Measurements from ENCODE around the gene POLR2A.
"Not testable (repeated sequence)": the region's sequence is repeated elsewhere in the genome, so short reads cannot be mapped to it uniquely, and the experiment has no call there.

The POLR2A gene

DNA sequence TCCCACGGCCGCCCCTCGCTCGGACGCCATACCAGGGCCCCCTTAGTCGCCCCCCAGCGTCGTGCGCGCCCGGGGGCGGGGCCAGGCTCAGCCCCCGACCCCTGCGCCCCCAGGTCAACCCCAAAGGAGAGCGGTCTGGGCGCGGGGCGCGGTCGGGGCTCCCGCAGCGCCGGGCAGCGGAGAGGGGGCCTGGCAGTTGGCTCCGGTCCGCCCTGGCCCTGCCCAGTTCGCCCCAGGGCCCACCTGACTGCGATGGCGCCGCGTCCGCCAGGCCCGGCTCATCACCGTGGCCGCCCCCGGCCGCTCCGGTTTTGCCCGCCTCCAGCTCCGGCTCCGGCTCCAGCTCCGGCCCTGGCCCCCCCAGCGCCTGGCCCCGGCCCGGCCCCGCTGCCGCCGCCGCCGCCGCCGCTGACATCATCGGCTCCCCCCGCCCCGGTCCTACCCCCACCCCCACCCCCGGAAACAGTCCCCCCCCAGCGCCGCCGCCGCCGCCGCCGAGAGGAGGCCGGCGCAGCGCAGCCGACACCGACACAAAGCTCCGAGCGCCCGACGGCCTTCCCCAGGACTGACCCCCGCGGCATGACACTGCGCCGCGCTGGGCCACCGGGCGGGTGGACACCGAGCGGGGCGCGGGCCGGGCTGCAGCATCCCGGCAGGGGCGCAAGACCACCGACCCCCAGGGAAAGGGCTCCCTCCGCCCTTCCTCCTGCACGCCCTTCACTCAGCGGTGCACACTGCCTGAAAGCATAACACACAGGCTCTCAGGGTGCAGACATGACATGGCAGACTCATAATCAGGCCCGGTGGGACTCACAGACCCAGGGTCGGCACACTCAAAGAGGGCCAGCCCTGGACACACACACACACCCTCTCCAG is 4.7 kb upstream of the POLR2A start, which contains the start of gene ZBTB4:
TSS of gene ZBTB4 (minus strand) at position 419 of the 876 bp plus-strand sequence. CDS start 12,830 bp downstream, outside the sequence.
- DNase-seq = peak; percentile 31

DNA sequence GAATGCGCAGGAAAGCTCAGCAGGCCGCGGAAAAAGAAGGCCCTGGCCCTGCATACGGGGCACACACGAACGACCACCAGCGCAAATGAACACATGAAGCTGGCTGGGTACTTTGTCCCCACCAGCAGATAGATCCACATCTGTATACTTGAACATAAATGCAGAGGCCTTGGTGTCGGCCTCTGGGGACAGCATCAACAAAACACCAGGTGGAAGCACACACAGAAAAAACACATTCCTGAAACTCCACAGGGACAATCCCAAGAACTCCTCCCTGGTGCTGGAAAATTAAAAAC is 4.1 kb upstream of the POLR2A start:
- no peak for DNase-seq

DNA sequence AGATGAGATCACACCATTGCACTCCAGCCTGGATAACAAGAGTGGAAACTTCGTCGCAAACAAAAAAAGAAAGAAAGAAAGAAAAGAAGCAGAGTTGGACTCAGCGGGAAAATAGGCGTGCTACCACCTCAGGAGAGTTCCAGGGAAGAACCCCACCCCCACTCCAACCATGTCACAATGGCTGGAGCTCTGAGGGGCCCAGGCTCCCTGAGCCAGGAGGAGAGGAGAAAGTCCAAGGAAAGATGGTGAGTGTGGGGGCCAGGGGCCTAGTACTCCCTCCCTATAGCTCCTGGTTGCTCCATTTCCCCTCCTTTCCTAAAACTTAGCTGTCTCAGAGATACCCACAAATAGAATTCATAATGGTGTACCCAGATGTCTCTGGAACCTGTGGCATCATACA is 2.9 kb upstream of the POLR2A start, which contains the start of gene SLC35G6:
TSS of gene SLC35G6 (plus strand) at position 172 of the 400 bp plus-strand sequence. CDS start at position 243, 71 bp downstream.
- DNase-seq = not testable (repeated sequence)

DNA sequence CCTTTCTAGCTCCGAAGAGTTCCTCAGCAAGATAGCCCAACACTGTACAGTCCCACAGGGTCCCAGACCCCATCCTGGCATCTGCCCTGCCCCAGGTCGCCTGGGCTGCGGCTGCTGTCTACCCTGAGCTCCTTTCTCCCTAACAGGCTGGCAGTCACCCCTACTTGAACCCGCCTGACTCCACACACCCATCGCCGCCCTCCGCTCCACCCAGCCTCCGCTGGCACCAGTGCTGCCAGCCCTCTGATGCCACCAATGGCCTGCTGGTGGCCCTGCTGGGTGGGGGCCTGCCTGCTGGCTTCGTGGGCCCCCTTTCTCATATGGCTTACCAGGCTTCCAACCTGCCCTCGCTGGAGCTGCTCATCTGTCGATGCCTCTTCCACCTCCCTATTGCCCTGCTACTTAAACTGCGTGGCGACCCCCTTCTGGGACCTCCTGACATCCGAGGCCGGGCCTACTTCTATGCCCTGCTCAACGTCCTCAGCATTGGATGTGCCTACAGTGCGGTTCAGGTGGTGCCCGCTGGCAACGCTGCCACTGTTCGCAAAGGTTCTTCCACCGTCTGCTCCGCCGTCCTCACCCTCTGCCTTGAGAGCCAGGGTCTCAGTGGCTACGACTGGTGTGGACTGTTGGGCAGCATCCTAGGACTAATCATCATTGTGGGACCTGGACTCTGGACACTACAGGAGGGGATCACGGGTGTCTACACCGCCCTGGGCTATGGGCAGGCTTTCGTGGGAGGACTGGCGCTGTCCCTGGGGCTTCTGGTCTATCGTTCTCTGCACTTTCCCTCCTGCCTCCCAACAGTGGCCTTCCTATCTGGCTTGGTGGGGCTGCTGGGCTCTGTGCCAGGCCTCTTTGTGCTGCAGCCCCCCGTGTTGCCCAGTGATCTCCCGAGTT is 2.1 kb upstream of the POLR2A start:
- DNase-seq = not testable (repeated sequence)

DNA sequence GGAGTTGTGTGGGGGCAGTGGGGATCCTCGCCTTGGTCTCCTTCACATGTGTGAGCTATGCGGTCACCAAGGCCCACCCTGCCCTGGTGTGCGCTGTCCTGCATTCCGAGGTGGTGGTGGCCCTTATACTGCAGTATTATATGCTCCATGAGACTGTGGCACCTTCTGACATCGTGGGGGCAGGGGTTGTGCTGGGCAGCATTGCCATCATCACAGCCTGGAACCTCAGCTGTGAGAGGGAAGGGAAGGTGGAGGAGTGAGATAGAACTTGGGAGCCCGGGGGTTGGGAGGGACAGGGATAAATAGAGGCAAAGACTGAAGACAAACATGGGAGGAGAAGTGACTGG is 1.5 kb upstream of the POLR2A start:
- not testable (repeated sequence) for DNase-seq

DNA sequence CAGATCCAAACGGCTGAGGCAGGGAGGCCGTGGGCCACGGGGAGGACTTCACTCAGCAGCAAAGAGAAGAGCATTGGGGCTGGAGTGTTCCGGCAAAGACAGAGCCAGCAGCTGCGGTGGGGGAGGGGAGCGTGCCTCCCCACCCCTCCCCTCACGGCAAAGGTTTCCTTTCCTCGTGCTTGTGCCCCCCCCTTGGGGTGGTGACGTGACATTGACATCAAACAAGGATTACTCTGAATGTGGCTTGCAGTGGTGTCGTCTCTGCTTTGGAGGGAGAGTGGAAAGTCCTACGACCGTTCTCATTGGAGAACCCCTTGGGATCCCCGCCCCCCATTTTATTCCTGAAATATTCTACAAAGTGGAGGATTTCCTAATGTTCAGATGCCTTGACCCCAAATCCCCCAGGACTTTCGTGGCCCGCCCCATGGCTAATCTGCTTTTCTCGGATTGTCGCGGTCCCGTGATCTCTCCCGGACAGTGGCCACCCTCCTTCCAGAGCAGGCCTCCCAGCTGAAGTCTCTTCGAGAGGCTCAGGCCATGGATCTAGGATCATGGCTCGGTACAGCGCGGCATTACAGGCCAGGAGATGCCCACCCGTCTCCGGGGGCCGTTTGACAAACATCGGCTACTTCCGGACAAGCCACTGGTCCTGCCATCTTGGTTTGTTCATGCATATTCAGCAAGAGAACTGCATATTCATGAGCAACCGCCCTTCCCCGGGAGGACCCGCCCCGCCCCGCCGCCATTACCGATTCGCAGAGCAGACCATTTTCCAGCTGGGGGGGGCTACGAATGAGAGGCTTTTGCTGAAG is 705 bp upstream of the POLR2A start:
- peak; percentile 97 for DNase-seq

DNA sequence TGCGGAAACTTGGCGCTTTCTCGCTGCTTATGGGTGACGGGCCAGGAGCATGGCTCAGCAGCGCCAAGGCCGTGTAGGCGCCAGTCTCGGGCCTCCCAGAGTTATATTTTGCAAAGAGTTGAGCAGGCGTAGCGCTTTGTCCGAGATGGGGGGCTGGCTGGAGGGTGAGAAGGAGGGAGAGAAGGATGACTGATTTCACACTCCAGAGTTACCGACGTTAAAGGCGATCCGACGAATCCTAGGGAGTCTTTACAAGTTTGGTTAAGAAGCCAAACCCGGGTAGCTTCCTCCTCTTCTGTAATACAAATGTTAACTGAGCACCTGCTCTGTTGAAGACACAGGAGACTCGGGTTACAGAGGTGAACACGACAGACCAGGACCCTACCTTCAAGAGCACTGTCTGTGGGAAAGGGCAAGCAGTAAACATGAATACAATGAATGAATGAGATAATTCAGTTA is 782 bp downstream of the POLR2A start:
- DNase-seq = peak; percentile 21

DNA sequence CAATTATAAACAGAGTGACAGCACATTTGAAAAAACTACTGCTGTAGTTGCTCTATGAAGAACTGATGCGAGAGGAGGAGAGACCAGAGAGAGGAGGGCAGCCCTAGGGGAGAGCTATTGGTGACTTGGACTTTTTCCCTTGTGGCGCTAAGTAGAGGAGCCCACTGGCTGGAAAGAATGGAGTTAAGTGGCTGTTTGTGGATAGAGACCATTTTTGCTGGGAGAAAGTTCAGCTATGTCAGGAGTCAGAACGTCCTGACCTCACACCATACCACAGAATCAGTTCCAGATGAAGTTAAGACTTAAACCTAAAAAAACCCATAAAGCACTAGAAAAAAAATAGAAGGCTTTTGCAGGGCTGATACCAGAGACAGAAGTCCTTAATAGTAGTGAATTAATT is 2.0 kb downstream of the POLR2A start:
- no peak for DNase-seq

DNA sequence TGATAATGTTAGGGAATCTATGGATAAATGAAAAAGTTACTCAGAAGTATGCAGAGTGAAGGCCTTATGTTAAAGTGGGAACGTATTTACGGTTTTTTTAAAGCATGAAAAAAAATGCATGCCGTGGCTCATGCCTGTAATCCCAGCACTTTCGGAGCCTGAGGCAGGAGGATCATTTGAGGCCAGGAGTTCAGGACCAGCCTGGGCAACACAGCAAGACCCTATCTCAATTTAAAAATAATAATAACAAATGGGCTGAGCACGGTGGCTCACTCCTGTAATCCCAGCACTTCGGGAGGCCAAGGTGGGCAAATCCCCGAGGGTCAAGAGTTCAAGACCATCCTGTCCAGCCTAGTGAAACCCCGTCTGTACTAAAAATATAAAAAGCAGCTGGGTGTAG is 6.0 kb downstream of the POLR2A start:
- no peak for DNase-seq

DNA sequence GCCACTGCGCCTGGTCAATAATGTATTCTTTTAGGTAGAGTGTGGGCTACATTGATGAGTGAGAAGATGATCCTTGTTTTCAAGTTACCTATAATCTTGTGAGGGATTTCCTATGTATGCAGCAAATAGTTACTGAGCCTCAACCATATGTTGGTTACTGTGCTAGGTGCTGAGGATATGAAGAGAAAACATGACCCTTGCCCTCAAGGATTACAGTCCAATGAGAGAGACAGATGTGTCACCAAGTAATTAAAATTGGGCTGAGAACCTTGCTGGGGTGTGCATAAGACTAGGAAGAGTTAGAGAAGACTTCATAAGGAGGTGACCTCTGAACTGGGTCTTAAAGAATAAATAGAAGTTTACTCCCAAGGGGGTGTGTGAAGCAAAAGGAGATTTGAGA is 7.4 kb downstream of the POLR2A start:
- DNase-seq = no peak

DNA sequence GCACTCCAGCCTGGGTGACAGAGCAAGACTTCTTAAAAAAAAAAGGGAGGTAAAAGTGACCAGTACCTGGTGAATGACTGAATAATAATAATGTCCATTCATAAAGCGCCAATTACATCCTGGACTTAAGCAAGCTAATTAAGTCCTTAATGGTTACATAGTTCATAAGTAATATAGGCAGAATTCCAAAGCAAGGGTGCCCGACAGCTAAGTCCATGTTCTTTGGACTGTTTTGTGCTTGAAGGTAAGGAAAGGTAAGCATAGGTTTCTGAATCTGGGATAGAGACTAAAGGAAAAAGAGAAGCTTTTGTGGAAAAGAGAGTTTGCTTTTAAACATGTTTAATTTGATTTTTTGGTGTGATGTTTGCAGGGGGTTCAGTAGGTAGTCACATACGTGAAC is 9.8 kb downstream of the POLR2A start:
- no peak for DNase-seq

DNA sequence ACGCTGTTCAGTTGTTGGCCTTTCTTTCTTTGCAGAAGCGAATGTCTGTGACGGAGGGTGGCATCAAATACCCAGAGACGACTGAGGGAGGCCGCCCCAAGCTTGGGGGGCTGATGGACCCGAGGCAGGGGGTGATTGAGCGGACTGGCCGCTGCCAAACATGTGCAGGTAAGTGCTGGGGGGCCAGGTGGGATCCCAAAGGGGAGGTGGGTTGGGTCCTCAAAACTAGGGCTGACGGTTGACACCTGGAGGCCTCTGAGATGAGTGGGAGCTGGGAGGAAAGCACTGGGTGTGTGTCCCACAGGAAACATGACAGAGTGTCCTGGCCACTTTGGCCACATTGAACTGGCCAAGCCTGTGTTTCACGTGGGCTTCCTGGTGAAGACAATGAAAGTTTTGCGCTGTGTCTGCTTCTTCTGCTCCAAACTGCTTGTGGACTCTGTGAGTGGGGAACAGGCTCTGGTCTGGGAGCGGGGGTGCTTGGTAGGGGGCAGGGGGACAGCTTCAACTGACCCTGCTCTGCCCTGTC is 11.8 kb downstream of the POLR2A start:
- DNase-seq = no peak

DNA sequence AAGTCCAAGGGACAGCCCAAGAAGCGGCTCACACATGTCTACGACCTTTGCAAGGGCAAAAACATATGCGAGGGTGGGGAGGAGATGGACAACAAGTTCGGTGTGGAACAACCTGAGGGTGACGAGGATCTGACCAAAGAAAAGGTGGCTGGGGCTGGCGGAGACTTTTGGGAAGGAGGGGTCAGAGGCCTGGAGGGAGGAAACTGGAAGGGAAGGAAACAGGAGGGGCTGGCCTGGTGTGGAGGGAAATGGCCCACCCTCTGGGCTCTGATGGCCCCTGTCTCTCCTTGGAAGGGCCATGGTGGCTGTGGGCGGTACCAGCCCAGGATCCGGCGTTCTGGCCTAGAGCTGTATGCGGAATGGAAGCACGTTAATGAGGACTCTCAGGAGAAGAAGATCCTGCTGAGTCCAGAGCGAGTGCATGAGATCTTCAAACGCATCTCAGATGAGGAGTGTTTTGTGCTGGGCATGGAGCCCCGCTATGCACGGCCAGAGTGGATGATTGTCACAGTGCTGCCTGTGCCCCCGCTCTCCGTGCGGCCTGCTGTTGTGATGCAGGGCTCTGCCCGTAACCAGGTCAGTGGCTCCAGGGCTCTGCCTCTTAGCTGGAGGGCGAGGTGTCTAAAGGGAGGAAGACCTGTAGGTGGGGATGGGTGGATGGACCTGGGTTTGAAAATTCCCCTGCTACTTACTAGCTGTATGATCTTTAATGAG is 12.5 kb downstream of the POLR2A start:
- no peak for DNase-seq

DNA sequence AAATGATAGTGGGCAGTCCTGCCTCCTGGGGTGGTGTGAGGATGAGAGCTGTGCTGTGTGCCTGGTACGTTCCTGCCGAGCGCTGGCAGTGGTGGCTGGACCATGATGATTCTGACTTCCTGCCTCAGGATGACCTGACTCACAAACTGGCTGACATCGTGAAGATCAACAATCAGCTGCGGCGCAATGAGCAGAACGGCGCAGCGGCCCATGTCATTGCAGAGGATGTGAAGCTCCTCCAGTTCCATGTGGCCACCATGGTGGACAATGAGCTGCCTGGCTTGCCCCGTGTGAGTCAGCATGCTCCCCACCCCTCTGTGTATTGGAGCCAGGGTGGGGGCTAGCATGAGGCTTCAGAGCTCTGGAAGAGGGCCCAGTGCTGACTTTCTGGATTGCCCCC is 13.1 kb downstream of the POLR2A start:
- no peak for DNase-seq

DNA sequence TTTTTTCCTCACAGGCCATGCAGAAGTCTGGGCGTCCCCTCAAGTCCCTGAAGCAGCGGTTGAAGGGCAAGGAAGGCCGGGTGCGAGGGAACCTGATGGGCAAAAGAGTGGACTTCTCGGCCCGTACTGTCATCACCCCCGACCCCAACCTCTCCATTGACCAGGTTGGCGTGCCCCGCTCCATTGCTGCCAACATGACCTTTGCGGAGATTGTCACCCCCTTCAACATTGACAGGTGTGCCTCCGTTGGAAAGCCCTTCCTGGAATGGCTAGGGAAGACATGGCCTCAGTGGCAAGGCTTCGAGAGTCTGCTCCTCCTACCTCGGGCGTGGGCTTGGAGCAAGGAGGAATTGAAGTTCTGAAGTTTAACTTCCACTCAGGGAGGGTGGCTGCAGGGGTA is 13.5 kb downstream of the POLR2A start:
- DNase-seq = no peak

DNA sequence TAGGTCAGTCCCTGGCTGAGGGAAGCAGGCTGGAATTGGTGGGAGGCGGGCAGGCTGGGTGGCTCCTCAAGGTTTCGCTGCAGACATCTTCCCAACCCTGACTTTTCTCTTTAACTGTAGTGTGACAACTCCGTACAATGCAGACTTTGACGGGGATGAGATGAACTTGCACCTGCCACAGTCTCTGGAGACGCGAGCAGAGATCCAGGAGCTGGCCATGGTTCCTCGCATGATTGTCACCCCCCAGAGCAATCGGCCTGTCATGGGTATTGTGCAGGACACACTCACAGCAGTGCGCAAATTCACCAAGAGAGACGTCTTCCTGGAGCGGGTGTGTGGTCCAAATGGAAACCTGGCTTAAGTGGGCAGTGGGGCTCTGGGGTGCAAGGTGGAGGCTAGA is 15.0 kb downstream of the POLR2A start:
- DNase-seq = no peak

DNA sequence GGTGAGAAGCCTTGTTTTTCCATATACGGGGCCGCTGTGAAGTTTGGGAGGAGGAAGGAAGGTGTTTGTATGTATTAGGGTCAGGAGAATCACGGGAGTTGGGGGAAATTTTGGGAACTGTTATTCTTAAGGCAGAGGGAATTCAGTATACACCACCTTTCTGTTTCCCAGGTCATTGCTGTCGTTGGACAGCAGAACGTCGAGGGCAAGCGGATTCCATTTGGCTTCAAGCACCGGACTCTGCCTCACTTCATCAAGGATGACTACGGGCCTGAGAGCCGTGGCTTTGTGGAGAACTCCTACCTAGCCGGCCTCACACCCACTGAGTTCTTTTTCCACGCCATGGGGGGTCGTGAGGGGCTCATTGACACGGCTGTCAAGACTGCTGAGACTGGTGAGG is 17.6 kb downstream of the POLR2A start:
- DNase-seq = no peak

DNA sequence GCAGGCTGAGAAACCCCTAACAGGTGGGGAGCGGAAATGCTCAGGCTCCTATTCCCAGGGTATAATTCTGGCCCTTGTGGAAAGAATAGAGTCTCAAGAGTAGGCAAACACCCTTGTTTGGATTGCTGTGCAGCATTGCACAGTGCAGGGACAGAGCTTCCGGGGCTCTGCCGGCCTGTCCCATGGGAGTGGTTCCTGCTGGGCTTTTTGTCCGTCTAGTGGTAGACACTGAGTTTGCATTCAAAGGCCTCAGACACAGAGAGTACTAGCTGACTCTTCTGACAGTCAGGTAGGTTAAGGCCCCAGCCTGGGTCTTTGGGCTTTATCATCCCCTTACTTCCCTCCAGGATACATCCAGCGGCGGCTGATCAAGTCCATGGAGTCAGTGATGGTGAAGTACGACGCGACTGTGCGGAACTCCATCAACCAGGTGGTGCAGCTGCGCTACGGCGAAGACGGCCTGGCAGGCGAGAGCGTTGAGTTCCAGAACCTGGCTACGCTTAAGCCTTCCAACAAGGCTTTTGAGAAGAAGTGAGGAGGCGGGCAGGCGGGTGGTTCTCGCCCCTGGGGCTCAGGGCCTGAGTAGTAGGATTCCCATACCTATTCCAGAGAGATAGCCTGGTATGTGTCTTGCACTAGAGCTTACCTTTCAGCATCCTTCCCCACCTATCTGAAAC is 18.1 kb downstream of the POLR2A start:
- no peak for DNase-seq

DNA sequence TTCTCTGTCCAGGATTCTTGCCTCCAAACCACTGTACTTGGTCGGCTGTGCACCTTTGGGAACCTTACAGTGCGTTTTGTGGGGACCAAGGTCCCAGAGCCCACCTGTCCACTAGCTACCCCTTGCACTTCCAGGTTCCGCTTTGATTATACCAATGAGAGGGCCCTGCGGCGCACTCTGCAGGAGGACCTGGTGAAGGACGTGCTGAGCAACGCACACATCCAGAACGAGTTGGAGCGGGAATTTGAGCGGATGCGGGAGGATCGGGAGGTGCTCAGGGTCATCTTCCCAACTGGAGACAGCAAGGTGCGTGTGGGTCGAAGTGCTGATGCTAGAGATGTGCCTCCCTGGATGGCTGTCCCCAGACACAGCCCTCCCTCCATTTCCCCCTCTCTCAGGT is 18.8 kb downstream of the POLR2A start:
- no peak for DNase-seq

DNA sequence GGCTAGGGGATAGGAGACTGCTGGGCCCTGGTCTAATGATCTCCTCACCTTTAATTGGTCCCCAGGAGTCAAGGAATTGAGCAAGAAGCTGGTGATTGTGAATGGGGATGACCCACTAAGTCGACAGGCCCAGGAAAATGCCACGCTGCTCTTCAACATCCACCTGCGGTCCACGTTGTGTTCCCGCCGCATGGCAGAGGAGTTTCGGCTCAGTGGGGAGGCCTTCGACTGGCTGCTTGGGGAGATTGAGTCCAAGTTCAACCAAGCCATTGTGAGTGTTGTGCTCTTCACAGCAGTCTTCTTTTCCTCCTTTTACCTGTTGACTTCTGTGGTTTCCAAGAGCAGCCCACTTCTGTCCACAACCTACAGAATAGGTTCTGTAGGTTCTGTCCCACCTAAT is 19.4 kb downstream of the POLR2A start:
- DNase-seq = no peak

DNA sequence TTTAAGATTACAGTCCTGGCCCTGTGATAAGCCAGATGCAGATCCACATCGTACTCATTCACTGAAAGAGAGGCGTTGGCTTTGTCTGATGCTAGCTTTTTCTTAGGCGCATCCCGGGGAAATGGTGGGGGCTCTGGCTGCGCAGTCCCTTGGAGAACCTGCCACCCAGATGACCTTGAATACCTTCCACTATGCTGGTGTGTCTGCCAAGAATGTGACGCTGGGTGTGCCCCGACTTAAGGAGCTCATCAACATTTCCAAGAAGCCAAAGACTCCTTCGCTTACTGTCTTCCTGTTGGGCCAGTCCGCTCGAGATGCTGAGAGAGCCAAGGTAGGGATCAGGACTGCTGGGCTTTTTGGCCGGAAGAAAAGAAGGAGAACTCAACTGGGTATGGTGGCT is 24.0 kb downstream of the POLR2A start:
- no peak for DNase-seq

DNA sequence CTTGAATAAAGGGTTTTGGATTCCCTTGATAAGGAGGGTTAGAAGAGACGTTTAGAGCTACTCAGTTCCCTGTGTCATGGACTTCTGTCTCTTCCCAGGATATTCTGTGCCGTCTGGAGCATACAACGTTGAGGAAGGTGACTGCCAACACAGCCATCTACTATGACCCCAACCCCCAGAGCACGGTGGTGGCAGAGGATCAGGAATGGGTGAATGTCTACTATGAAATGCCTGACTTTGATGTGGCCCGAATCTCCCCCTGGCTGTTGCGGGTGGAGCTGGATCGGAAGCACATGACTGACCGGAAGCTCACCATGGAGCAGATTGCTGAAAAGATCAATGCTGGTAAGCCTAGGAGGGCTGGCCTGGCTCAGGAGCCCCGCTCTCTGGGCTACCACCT is 24.7 kb downstream of the POLR2A start:
- DNase-seq = no peak
